SK-N-SH (cell line): Measurements from ENCODE around the gene TASP1. TPM values are rescaled to one million over a fixed set of nuclear protein-coding genes. Genes with fewer than 3 reads are reported as not detected.

Experiments used
- CTCF ChIA-PET: fragments of 300-600, 350-600 bp; formaldehyde crosslinking; extraction: SDS; loops from one replicate; lab custom pipeline; 2021; lab: Yijun Ruan, JAX
- POLR2A ChIA-PET: fragments of 350-600 bp; sonication (Branson Sonifier 250); formaldehyde crosslinking; extraction: SDS; loops from one replicate; lab custom pipeline; 2020; ENCODE audit warnings: antibody characterized with exemption, inconsistent platforms; lab: Yijun Ruan, JAX
- DNase-seq: peaks from one replicate; pipeline ENCODE4 v3.0.0; 2012
- H2AFZ ChIP-seq: fragments of 200-600 bp; sonication (generic); 2 replicates; pipeline ENCODE4 v1.8.1; 2016; ENCODE audit warnings: antibody characterized with exemption, mild to moderate bottlenecking, low read depth
- H3F3A ChIP-seq: fragments of 200-600 bp; sonication (generic); replicated peaks from 2 replicates; pipeline ENCODE3; 2016; ENCODE audit warnings: antibody characterized with exemption, mild to moderate bottlenecking; ENCODE audit not compliant: insufficient read depth
- H3K27ac ChIP-seq, 2 experiments: fragments of 200-500 bp in 1 of 2; fragments of 200-600 bp in 1 of 2; sonication (Bioruptor generic) in 1 of 2; sonication (generic), shearing (Covaris generic) in 1 of 2; 2 replicates each; pipeline versions ENCODE4 v1.5.1 to v1.6.1; 2014 to 2016; ENCODE audit warnings: low read depth in 2 of 2, inconsistent platforms in 1 of 2, low read length in 1 of 2, mild to moderate bottlenecking in 1 of 2, mixed read lengths in 1 of 2
- H3K27me3 ChIP-seq: fragments of 200-600 bp; sonication (generic), shearing (Covaris generic); 2 replicates; pipeline ENCODE4 v1.6.1; 2016; ENCODE audit warnings: mixed run types; ENCODE audit not compliant: insufficient read depth
- H3K36me3 ChIP-seq, 2 experiments: fragments of 200-500 bp in 1 of 2; fragments of 200-600 bp in 1 of 2; sonication (Bioruptor generic) in 1 of 2; sonication (generic) in 1 of 2; replicated peaks in 1 of 2; 2 replicates each; pipeline versions ENCODE3 to v1.5.1; 2014 to 2016; ENCODE audit warnings: low read length in 1 of 2, mild to moderate bottlenecking in 1 of 2; ENCODE audit not compliant: insufficient read depth in 2 of 2, control insufficient read depth in 1 of 2
- H3K4me1 ChIP-seq, 2 experiments: fragments of 200-500 bp in 1 of 2; fragments of 200-600 bp in 1 of 2; sonication (Bioruptor generic) in 1 of 2; sonication (generic), shearing (Covaris generic) in 1 of 2; 2 replicates each; pipeline versions ENCODE4 v1.5.1 to v1.6.1; 2014 to 2016; ENCODE audit warnings: low read depth in 1 of 2, low read length in 1 of 2, mixed run types in 1 of 2; ENCODE audit not compliant: insufficient read depth in 2 of 2, control insufficient read depth in 1 of 2
- H3K4me2 ChIP-seq: fragments of 200-600 bp; sonication (generic), shearing (Covaris generic); 2 replicates; pipeline ENCODE4 v1.6.1; 2017; ENCODE audit warnings: mixed run types
- H3K4me3 ChIP-seq, 2 experiments: fragments of 200-500 bp in 1 of 2; fragments of 200-600 bp in 1 of 2; sonication (Bioruptor generic) in 1 of 2; sonication (generic), shearing (Covaris generic) in 1 of 2; 2 replicates each; pipeline versions ENCODE4 v1.5.1 to v1.8.1; 2014 to 2016; ENCODE audit warnings: low read depth in 2 of 2, inconsistent platforms in 1 of 2, low read length in 1 of 2, mild to moderate bottlenecking in 1 of 2, mixed read lengths in 1 of 2, moderate library complexity in 1 of 2
- H3K79me2 ChIP-seq: fragments of 200-600 bp; sonication (generic); 2 replicates; pipeline ENCODE4 v1.8.1; 2017; ENCODE audit warnings: mild to moderate bottlenecking; ENCODE audit not compliant: insufficient read depth
- H3K9ac ChIP-seq: fragments of 200-600 bp; sonication (generic); 2 replicates; pipeline ENCODE4 v1.6.1; 2017; ENCODE audit warnings: mixed run types
- H3K9me2 ChIP-seq: fragments of 200-600 bp; sonication (generic); 2 replicates; pipeline ENCODE4 v1.6.1; 2017; ENCODE audit warnings: mixed run types
- H3K9me3 ChIP-seq: fragments of 200-600 bp; sonication (generic); 2 replicates; pipeline ENCODE4 v1.6.1; 2017; ENCODE audit warnings: mixed run types, mild to moderate bottlenecking, moderate library complexity
- H4K20me1 ChIP-seq: fragments of 200-600 bp; sonication (generic); 2 replicates; pipeline ENCODE4 v1.6.1; 2017; ENCODE audit warnings: mild to moderate bottlenecking, mixed run types; ENCODE audit not compliant: insufficient read depth
- CHD2 ChIP-seq: fragments of 150-350 bp; IDR thresholded peaks from 2 replicates; pipeline ENCODE4 v1.6.1; 2018; ENCODE audit warnings: low read length; ENCODE audit not compliant: partially characterized antibody
- EP300 ChIP-seq, 2 experiments: IDR thresholded peaks; 2 replicates each; pipeline versions ENCODE4 v1.4.0 to v1.6.1; 2012; ENCODE audit warnings: borderline replicate concordance in 1 of 2, low read depth in 1 of 2, low read length in 1 of 2
- FOXJ3 ChIP-seq: sonication (generic); formaldehyde crosslinking; IDR thresholded peaks from 2 replicates; pipeline ENCODE4 v1.5.1; 2020; ENCODE audit warnings: mild to moderate bottlenecking, missing genetic modification reagents
- GATA2 ChIP-seq: sonication (generic); formaldehyde crosslinking; IDR thresholded peaks from 2 replicates; pipeline ENCODE4 v1.5.0; 2020; ENCODE audit warnings: mild to moderate bottlenecking, missing genetic modification reagents
- IRF3 ChIP-seq: fragments of 150-350 bp; IDR thresholded peaks from 2 replicates; pipeline ENCODE4 v1.6.1; 2016; ENCODE audit warnings: mild to moderate bottlenecking, low read depth, low read length
- JUND ChIP-seq: IDR thresholded peaks from 2 replicates; pipeline ENCODE4 v1.4.0; 2012
- MXI1 ChIP-seq: IDR thresholded peaks from 2 replicates; pipeline ENCODE4 v1.6.1; 2012; ENCODE audit warnings: mild to moderate bottlenecking, low read depth, low read length, improper control_type of control experiment
- NFIC ChIP-seq: IDR thresholded peaks from 2 replicates; pipeline ENCODE4 v1.4.0; 2012; ENCODE audit warnings: borderline replicate concordance
- NRF1 ChIP-seq: IDR thresholded peaks from 2 replicates; pipeline ENCODE4 v1.6.1; 2012; ENCODE audit warnings: low read depth, mild to moderate bottlenecking, low read length
- PBX3 ChIP-seq: IDR thresholded peaks from 2 replicates; pipeline ENCODE4; 2012
- POLR2AphosphoS5 ChIP-seq: IDR thresholded peaks from 2 replicates; pipeline ENCODE4 v1.6.1; 2012; ENCODE audit warnings: low read depth, low read length
- RAD21 ChIP-seq: IDR thresholded peaks from 2 replicates; pipeline ENCODE4 v1.6.1; 2012; ENCODE audit warnings: mild to moderate bottlenecking, low read length
- RCOR1 ChIP-seq: fragments of 150-350 bp; IDR thresholded peaks from 2 replicates; pipeline ENCODE4 v1.6.1; 2017; ENCODE audit warnings: antibody characterized with exemption, low read length
- RXRA ChIP-seq: IDR thresholded peaks from 2 replicates; pipeline ENCODE4 v1.4.0; 2012; ENCODE audit warnings: low read depth, mild to moderate bottlenecking, borderline replicate concordance
- SIN3A ChIP-seq: IDR thresholded peaks from 2 replicates; pipeline ENCODE4 v1.6.1; 2012; ENCODE audit warnings: low read depth, mild to moderate bottlenecking, low read length, moderate library complexity, borderline replicate concordance
- SMC3 ChIP-seq: IDR thresholded peaks from 2 replicates; pipeline ENCODE4 v1.6.1; 2012; ENCODE audit warnings: low read depth, low read length, improper control_type of control experiment
- TAF1 ChIP-seq: IDR thresholded peaks from 2 replicates; pipeline ENCODE4 v1.6.1; 2012; ENCODE audit warnings: low read depth, mild to moderate bottlenecking, low read length, moderate library complexity, borderline replicate concordance
- TCF12 ChIP-seq: IDR thresholded peaks from 2 replicates; pipeline ENCODE4 v1.4.0; 2012
- USF2 ChIP-seq: fragments of 150-350 bp; IDR thresholded peaks from 2 replicates; pipeline ENCODE4 v1.6.1; 2017; ENCODE audit warnings: antibody characterized with exemption, low read length, low read depth, borderline replicate concordance
- WGBS: methylation state at CpG from one replicate; pipeline ENCODE4 v1.1.6; 2017; ENCODE audit warnings: low lambda C conversion rate; 5-methylcytosine and 5-hydroxymethylcytosine counted together
- polyA plus RNA-seq, 3 experiments: library from polyadenylated mRNA; depleted of rRNA; stranded (reverse); fragments of >200 nt; gene quantifications; 2 replicates each; pipeline ENCODE4 v1.2.3, GENCODE V29; 2012

The TASP1 gene
- polyA plus RNA-seq, 1 of the 3 experiments (the other 2 are of a cell fraction), result 5.9 TPM

GRCh38 chr20:13501500-13501899 is 137.2 kb downstream of the TASP1 start:
- H3K4me3 ChIP-seq, result no peak overlapping the region
- ChIA-PET POLR2A (no interaction called here), CTCF (interaction anchor here (1.0 to 1.3 kb wide), 2 partner anchors 11 to 42 kb away, joined by 3 to 4 read pairs; no protein-coding TSS in a partner anchor)
- no peaks in the 10 kb centered on the region for H4K20me1 ChIP-seq
- no peaks in the 10 kb centered on the region for H3K79me2 ChIP-seq
- H2AFZ ChIP-seq, result no peak overlapping the region
- peaks cover 0 to 23% of the 10 kb centered on the region in 2 experiments for H3K36me3 ChIP-seq
- no peaks in the 10 kb centered on the region; the same call in 1 of the 2 replicates for H3K9me2 ChIP-seq
- H3K4me2 ChIP-seq, result no peak overlapping the region
- H3K4me1 ChIP-seq, result no peaks in the 10 kb centered on the region
- 84% methylated on average over 3 of the region's 3 CpGs for WGBS
- no peaks in the 10 kb centered on the region for H3K27me3 ChIP-seq
- H3K27ac ChIP-seq, result no peak overlapping the region
- no peak overlapping the region for H3K9ac ChIP-seq
- TF ChIP-seq NFIC (no peak), RAD21 (no peak), RCOR1 (no peak), JUND (no peak), IRF3 (no peak), MXI1 (no peak), NRF1 (no peak), GATA2 (no peak), TCF12 (no peak), RXRA (no peak), CHD2 (no peak), EP300 (IDR thresholded peaks at IDR 0.05; ENCODE audit: borderline replicate concordance in 1 of 2, low read depth in 1 of 2, low read length in 1 of 2) (no peak), USF2 (no peak), SMC3 (no peak), POLR2AphosphoS5 (no peak), PBX3 (no peak), FOXJ3 (CRISPR knock-in tag) (no peak), SIN3A (no peak), TAF1 (no peak)
- H3K9me3 ChIP-seq, result peaks cover 15% of the 10 kb centered on the region
- DNase-seq, result no peak
- H3F3A ChIP-seq, result no peaks in the 10 kb centered on the region
